ENCODE data around the gene FTSJ1. TPM values are rescaled to one million over a fixed set of nuclear protein-coding genes. Genes with fewer than 3 reads are reported as not detected.
"Not testable (repeated sequence)": the region's sequence is repeated elsewhere in the genome, so short reads cannot be mapped to it uniquely, and the experiment has no call there.

The FTSJ1 gene
- polyA plus RNA-seq, 1 donor: 22.2 TPM

GRCh38 chrX:48521353-48522243 is 45.6 kb downstream of the FTSJ1 start, which contains the start of gene EBP:
Gene EBP (plus strand): TSS chrX:48521808. CDS start chrX:48523772, 1,964 bp downstream.
- peak; percentile 58 for DNase-seq (ENCODE audit: low read depth)

- DNase-seq (ENCODE audit: low read depth): no peak
Observed at GRCh38 chrX:48522291-48522690, 46.3 kb downstream of the FTSJ1 start.

- DNase-seq (ENCODE audit: low read depth): no peak
Observed at GRCh38 chrX:48523682-48524081, 47.7 kb downstream of the FTSJ1 start.

GRCh38 chrX:48525853-48526252 is 49.9 kb downstream of the FTSJ1 start:
- DNase-seq (ENCODE audit: low read depth): not testable (repeated sequence)

- no peak for DNase-seq (ENCODE audit: low read depth)
Observed at GRCh38 chrX:48530736-48531135, 54.7 kb downstream of the FTSJ1 start.

GRCh38 chrX:48531358-48531959 is 55.5 kb downstream of the FTSJ1 start:
- DNase-seq (ENCODE audit: low read depth): no peak

GRCh38 chrX:48532161-48532560 is 56.2 kb downstream of the FTSJ1 start:
- no peak for DNase-seq (ENCODE audit: low read depth)

GRCh38 chrX:48533165-48533564 is 57.2 kb downstream of the FTSJ1 start:
- DNase-seq (ENCODE audit: low read depth): no peak

Other genes with a start within 250 kb of the FTSJ1 start
- not detected for gene SSX1, start 220.8 kb upstream of the FTSJ1 start, polyA plus RNA-seq (ENCODE audit: insufficient read length)
- not detected for gene SSX3, start 119.5 kb upstream of the FTSJ1 start, polyA plus RNA-seq (ENCODE audit: insufficient read length)
- not detected for gene SSX4, start 92.7 kb upstream of the FTSJ1 start, polyA plus RNA-seq (ENCODE audit: insufficient read length)
- not detected for gene SSX4B, start 64.2 kb upstream of the FTSJ1 start, polyA plus RNA-seq (ENCODE audit: insufficient read length)
- gene SLC38A5, start 5.9 kb upstream of the FTSJ1 start, polyA plus RNA-seq (ENCODE audit: insufficient read length): 4.9 TPM
- gene PORCN, start 32.8 kb downstream of the FTSJ1 start, polyA plus RNA-seq (ENCODE audit: insufficient read length): 3.3 TPM
- 18.7 TPM for gene EBP, start 45.6 kb downstream of the FTSJ1 start, polyA plus RNA-seq (ENCODE audit: insufficient read length)
- 8.7 TPM for gene TBC1D25, start 63.5 kb downstream of the FTSJ1 start, polyA plus RNA-seq (ENCODE audit: insufficient read length)
- gene RBM3, start 98.3 kb downstream of the FTSJ1 start, polyA plus RNA-seq (ENCODE audit: insufficient read length): 305 TPM
- gene WDR13, start 121.3 kb downstream of the FTSJ1 start, polyA plus RNA-seq (ENCODE audit: insufficient read length): 86.3 TPM
- 2.7 TPM for gene WAS, start 207.6 kb downstream of the FTSJ1 start, polyA plus RNA-seq (ENCODE audit: insufficient read length)
- 3.6 TPM for gene SUV39H1, start 220.5 kb downstream of the FTSJ1 start, polyA plus RNA-seq (ENCODE audit: insufficient read length)